HG02678 (cell line): ENCODE measurements around the gene TYMS.
A peak's percentile ranks its signal among the peaks of the same experiment; 100 is the strongest.
"Not testable (repeated sequence)": the region's sequence is repeated elsewhere in the genome, so short reads cannot be mapped to it uniquely, and the experiment has no call there.

Experiments
- ATAC-seq: cut with Tn5 transposase; IDR thresholded peaks from one replicate; pipeline ENCODE4 v1.9.1; 2021; ENCODE audit warnings: mild to moderate bottlenecking, moderate library complexity; ENCODE audit not compliant: unreplicated experiment

The TYMS gene

GRCh38 chr18:676736-677135, 19.3 kb downstream of the TYMS start:
- ATAC-seq: no peak

GRCh38 chr18:677145-677544, 19.7 kb downstream of the TYMS start:
- peak; percentile 57 for ATAC-seq

- no peak for ATAC-seq
These were observed 20.5 kb downstream of the TYMS start for GRCh38 chr18:677951-678381.

- no peak for ATAC-seq
These were observed 21.2 kb downstream of the TYMS start for GRCh38 chr18:678482-679182.

- ATAC-seq: no peak
These were observed 22.1 kb downstream of the TYMS start for GRCh38 chr18:679516-679915.

- no peak for ATAC-seq
These were observed 22.9 kb downstream of the TYMS start for GRCh38 chr18:680392-680791.

GRCh38 chr18:681985-682384, 24.5 kb downstream of the TYMS start:
- ATAC-seq: no peak

- not testable (repeated sequence) for ATAC-seq
These were observed 25.0 kb downstream of the TYMS start for GRCh38 chr18:682416-682815.

- no peak for ATAC-seq
These were observed 25.4 kb downstream of the TYMS start for GRCh38 chr18:682833-683232.

GRCh38 chr18:683531-683930, 26.1 kb downstream of the TYMS start:
- ATAC-seq: no peak

- ATAC-seq: no peak
These were observed 28.0 kb downstream of the TYMS start for GRCh38 chr18:685438-685837.

GRCh38 chr18:686339-687111, 29.1 kb downstream of the TYMS start:
- ATAC-seq: no peak

GRCh38 chr18:688323-688722, 30.9 kb downstream of the TYMS start:
- ATAC-seq: no peak

- no peak for ATAC-seq
These were observed 35.4 kb downstream of the TYMS start for GRCh38 chr18:692824-693223.

GRCh38 chr18:693466-694187, 36.2 kb downstream of the TYMS start:
- ATAC-seq: no peak

GRCh38 chr18:697012-697411, 39.6 kb downstream of the TYMS start:
- no peak for ATAC-seq

GRCh38 chr18:697800-698199, 40.3 kb downstream of the TYMS start:
- no peak for ATAC-seq

- no peak for ATAC-seq
These were observed 45.9 kb downstream of the TYMS start for GRCh38 chr18:703213-703967.

- no peak for ATAC-seq
These were observed 49.0 kb downstream of the TYMS start for GRCh38 chr18:706405-706804.

- ATAC-seq: no peak
These were observed 50.6 kb downstream of the TYMS start for GRCh38 chr18:708096-708495.

GRCh38 chr18:709771-710170, 52.3 kb downstream of the TYMS start:
- no peak for ATAC-seq
